Loucy (cell line): ENCODE data around the gene MED13L.

Experiments used
- H2AFZ ChIP-seq: fragments of 200-600 bp; sonication (generic); 2 replicates; pipeline ENCODE4 v1.6.0; 2016; ENCODE audit warnings: antibody characterized with exemption, mild to moderate bottlenecking, low read length, moderate library complexity
- H3F3A ChIP-seq: fragments of 200-600 bp; 2 replicates; pipeline ENCODE4 v1.6.0; 2016; ENCODE audit warnings: antibody characterized with exemption, low read depth, mild to moderate bottlenecking
- H3K27me3 ChIP-seq: fragments of 200-600 bp; sonication (generic); 2 replicates; pipeline ENCODE4 v1.6.1; 2014; ENCODE audit warnings: low read length, mild to moderate bottlenecking; ENCODE audit not compliant: insufficient read depth, poor library complexity, severe bottlenecking
- H3K36me3 ChIP-seq: fragments of 200-600 bp; sonication (generic); 2 replicates; pipeline ENCODE4 v1.6.1; 2016; ENCODE audit warnings: low read length; ENCODE audit not compliant: insufficient read depth
- H3K4me1 ChIP-seq: fragments of 200-600 bp; sonication (generic); 2 replicates; pipeline ENCODE4 v1.5.1; 2014; ENCODE audit warnings: low read length, mild to moderate bottlenecking; ENCODE audit not compliant: insufficient read depth, poor library complexity, severe bottlenecking
- H3K4me2 ChIP-seq: fragments of 200-600 bp; sonication (generic); 2 replicates; pipeline ENCODE4 v1.6.0; 2014; ENCODE audit warnings: antibody characterized with exemption, low read length, low read depth, mild to moderate bottlenecking; ENCODE audit not compliant: poor library complexity, severe bottlenecking
- H3K4me3 ChIP-seq: fragments of 200-600 bp; sonication (generic); 2 replicates; pipeline ENCODE4 v1.5.1; 2014; ENCODE audit warnings: low read length, mild to moderate bottlenecking, mixed read lengths; ENCODE audit not compliant: poor library complexity, severe bottlenecking
- H3K79me2 ChIP-seq: fragments of 200-600 bp; sonication (generic); 2 replicates; pipeline ENCODE4 v1.6.1; 2014; ENCODE audit warnings: low read length; ENCODE audit not compliant: insufficient read depth
- H3K9ac ChIP-seq: fragments of 200-600 bp; sonication (generic); 2 replicates; pipeline ENCODE4 v1.6.0; 2014; ENCODE audit warnings: mild to moderate bottlenecking, low read depth, low read length, moderate library complexity; ENCODE audit not compliant: poor library complexity, severe bottlenecking
- H3K9me2 ChIP-seq: fragments of 200-600 bp; sonication (generic); replicated peaks from 2 replicates; pipeline ENCODE4 v1.6.1; 2016; ENCODE audit warnings: low read depth, low read length, mixed read lengths
- H3K9me3 ChIP-seq: fragments of 200-600 bp; sonication (generic); 2 replicates; pipeline ENCODE4 v1.6.1; 2014; ENCODE audit warnings: mild to moderate bottlenecking, antibody characterized with exemption, low read length, low read depth; ENCODE audit not compliant: insufficient read depth
- H4K20me1 ChIP-seq: fragments of 200-600 bp; sonication (generic); 2 replicates; pipeline ENCODE4 v1.6.0; 2014; ENCODE audit warnings: antibody characterized with exemption, low read length, mild to moderate bottlenecking; ENCODE audit not compliant: insufficient read depth, poor library complexity, severe bottlenecking
- EZH2phosphoT487 ChIP-seq: fragments of 200-600 bp; IDR thresholded peaks from 2 replicates; pipeline ENCODE4 v1.6.1; 2018; ENCODE audit warnings: antibody characterized with exemption, mild to moderate bottlenecking, moderate library complexity, borderline replicate concordance
- TF ChIP-seq, protein P1 (sequence below): fragments of 200-600 bp; sonication (generic); conservative IDR thresholded peaks from 2 replicates; pipeline ENCODE4 v1.5.1; 2014; ENCODE audit warnings: mild to moderate bottlenecking, antibody characterized with exemption, low read length

Gene MED13L

DNA sequence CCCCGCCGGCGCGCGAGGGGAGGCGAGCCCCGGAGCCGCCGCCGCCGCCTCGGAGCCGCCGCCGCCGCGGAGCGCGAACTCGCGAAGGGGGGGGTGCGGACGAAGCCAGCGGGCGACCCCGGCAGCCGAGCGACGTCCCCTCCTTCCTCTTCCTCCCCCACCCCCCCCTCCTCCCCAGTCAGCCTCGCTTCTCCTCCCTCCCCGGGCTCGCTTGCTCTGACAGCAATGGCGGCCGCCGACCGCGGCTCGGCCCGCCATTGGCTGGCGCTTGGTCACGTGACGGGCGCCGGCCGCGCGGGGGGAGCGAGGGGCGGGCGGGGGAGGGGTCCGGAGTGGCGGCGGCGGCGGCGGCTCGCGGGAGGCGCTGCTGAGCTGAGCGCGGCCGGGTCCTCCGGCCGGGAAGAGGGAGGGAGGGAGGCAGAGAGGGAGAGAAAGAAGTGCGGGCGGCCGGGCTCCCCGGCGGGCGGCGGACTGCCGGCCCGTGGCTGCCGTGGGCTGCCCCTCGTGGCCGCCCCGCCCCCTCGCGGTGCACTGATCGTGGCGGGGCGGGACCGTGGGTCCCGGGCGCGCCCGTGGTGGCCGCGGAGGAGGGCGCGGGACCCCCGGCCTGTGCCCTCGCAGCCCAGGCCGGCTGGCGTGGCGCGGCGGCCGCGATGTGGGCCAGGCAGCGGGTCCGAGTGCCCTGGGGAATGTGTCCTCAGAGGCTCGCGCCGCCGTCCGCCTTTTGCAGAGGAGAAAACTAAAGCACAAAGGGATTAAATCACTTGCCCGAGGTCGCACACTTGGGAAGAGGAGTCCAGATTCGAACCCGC is at the start of gene MED13L:
TSS of gene MED13L (minus strand) at position 227 of the 812 bp plus-strand sequence. CDS start 562 bp downstream, outside the sequence.
- Histone ChIP-seq H3K27me3 (no peaks in the 10 kb centered on the region), H3K4me3 (peak within 1 kb of the TSS; percentile 97), H2AFZ (peak within 1 kb of the TSS; percentile 52), H3K9ac (peak within 1 kb of the TSS; percentile 90), H3K9me3 (no peaks in the 10 kb centered on the region), H3K9me2 (no peaks in the 10 kb centered on the region), H4K20me1 (peaks cover 40% of the 10 kb centered on the region), H3K79me2 (peaks cover 42% of the 10 kb centered on the region), H3F3A (no peaks in the 10 kb centered on the region), H3K36me3 (no peaks in the 10 kb centered on the region), H3K4me2 (peak within 1 kb of the TSS; percentile 98), H3K4me1 (peaks cover 32% of the 10 kb centered on the region)
- TF ChIP-seq, protein P1, sequence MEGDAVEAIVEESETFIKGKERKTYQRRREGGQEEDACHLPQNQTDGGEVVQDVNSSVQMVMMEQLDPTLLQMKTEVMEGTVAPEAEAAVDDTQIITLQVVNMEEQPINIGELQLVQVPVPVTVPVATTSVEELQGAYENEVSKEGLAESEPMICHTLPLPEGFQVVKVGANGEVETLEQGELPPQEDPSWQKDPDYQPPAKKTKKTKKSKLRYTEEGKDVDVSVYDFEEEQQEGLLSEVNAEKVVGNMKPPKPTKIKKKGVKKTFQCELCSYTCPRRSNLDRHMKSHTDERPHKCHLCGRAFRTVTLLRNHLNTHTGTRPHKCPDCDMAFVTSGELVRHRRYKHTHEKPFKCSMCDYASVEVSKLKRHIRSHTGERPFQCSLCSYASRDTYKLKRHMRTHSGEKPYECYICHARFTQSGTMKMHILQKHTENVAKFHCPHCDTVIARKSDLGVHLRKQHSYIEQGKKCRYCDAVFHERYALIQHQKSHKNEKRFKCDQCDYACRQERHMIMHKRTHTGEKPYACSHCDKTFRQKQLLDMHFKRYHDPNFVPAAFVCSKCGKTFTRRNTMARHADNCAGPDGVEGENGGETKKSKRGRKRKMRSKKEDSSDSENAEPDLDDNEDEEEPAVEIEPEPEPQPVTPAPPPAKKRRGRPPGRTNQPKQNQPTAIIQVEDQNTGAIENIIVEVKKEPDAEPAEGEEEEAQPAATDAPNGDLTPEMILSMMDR, result no peak
- TF ChIP-seq EZH2phosphoT487, result no peak

DNA sequence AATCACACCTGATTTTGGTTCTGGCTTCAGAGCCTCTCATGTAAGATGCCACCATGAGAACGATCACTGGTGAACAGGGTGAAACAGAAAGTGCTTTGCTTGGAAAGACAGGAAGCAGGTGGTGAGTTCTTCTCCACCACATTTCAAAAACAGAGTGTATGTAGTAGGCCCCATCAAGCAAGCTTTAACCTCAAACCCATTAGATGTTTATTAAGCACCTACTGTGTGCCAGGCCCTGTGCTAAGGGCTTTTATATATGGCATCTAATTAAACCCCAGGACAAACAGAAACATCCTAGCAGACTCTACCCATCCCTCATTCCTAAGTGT is 47.8 kb upstream of the MED13L start:
- H3K9ac ChIP-seq, result peak overlapping the region; percentile 8
- TF ChIP-seq, protein P1, result no peak
- TF ChIP-seq EZH2phosphoT487, result no peak

DNA sequence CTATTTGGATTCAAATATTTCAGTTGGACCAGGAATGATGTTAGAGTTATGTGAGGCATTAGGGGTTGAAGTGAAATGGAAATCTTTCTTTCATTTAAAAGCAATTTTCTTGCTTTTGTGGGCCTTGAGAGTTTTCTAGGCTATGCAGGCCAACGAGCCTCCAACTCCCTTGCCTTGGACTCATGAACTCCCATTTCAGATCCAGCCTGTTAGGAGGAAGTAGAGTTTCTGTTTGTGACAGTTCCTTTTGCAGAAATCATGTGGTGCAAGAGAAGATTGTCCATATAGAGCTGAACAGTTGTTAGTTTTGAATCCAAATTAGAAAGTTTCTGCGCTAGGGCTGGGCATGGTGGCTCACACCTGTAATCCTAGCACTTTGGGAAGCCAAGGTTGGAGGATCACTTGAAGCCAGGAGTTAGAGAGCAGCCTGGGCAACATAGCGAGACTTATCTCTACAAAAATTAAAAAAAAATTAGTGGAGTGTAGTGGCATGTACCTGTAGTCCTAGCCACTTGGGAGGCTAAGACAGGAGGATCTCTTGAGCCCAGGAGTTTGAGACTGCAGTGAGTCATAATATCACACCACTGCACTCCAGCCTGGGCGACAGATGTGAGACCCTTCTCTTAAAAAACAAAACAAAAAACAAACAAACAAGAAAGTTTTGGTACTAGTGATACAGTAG is 47.3 kb upstream of the MED13L start:
- H3K9me2 ChIP-seq, result no peaks in the 10 kb centered on the region
- TF ChIP-seq, protein P1, result no peak
- TF ChIP-seq EZH2phosphoT487, result no peak
- H3K4me3 ChIP-seq, result peak overlapping the region; percentile 16
- H3F3A ChIP-seq, result no peaks in the 10 kb centered on the region
- H3K9me3 ChIP-seq, result no peaks in the 10 kb centered on the region
- H3K79me2 ChIP-seq, result no peaks in the 10 kb centered on the region
- H3K4me2 ChIP-seq, result peak overlapping the region; percentile 55
- peaks cover 14% of the 10 kb centered on the region for H3K4me1 ChIP-seq
- no peaks in the 10 kb centered on the region for H3K36me3 ChIP-seq
- no peaks in the 10 kb centered on the region for H4K20me1 ChIP-seq
- H3K27me3 ChIP-seq, result no peaks in the 10 kb centered on the region
- H3K9ac ChIP-seq, result peak overlapping the region; percentile 8
- H2AFZ ChIP-seq, result peak overlapping the region; percentile 74; the same call in 1 of the 2 replicates

More for the DNA sequence above, 47.8 kb upstream of the MED13L start:
- H3K4me1 ChIP-seq, result peaks cover 14% of the 10 kb centered on the region
- no peaks in the 10 kb centered on the region for H4K20me1 ChIP-seq
- peak overlapping the region; percentile 55 for H3K4me2 ChIP-seq
- no peaks in the 10 kb centered on the region for H3K27me3 ChIP-seq
- peak overlapping the region; percentile 74; the same call in 1 of the 2 replicates for H2AFZ ChIP-seq
- H3K9me2 ChIP-seq, result no peaks in the 10 kb centered on the region
- no peaks in the 10 kb centered on the region for H3K9me3 ChIP-seq
- no peaks in the 10 kb centered on the region for H3K36me3 ChIP-seq
- H3K4me3 ChIP-seq, result peak overlapping the region; percentile 16
- H3F3A ChIP-seq, result no peaks in the 10 kb centered on the region
- no peaks in the 10 kb centered on the region for H3K79me2 ChIP-seq
